Fibroblast of mammary gland (primary cell): ENCODE results near the gene GSK3A.

Source experiments
- DNase-seq: peaks from one replicate; pipeline ENCODE4 v3.0.0-alpha.2; 2010; ENCODE audit warnings: low read depth
- H3K4me3 ChIP-seq: 2 replicates; pipeline ENCODE4 v1.5.1; 2011; ENCODE audit warnings: low read depth, mild to moderate bottlenecking, low read length, moderate library complexity; ENCODE audit not compliant: control insufficient read depth
- TF ChIP-seq, protein P1 (sequence below): conservative IDR thresholded peaks from 2 replicates; pipeline ENCODE4 v1.5.1; 2011; ENCODE audit warnings: low read depth, low read length, inconsistent platforms; ENCODE audit not compliant: control insufficient read depth, insufficient read depth

Gene GSK3A

DNA sequence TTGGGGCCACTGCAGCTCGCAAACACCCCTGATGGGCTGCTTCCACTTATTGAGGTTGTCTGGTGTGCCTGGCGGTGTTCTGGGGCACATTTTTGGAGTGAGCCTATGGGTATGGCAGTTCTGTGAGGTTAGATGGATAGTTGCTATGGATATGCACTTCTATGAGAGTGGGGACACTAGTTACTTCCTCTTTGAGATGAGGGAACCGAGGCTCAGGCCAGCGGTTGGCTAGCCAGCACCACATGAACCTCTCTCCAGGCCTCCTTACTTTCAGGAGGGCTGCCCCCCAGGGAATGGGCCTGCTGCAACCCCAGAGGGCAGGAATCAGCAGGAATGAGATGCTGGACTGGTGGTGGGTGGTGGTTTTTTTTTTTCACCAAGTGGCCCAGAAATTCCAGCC, 46.0 kb upstream of the GSK3A start:
- no peak for DNase-seq
- H3K4me3 ChIP-seq: no peak overlapping the region
- TF ChIP-seq, protein P1, sequence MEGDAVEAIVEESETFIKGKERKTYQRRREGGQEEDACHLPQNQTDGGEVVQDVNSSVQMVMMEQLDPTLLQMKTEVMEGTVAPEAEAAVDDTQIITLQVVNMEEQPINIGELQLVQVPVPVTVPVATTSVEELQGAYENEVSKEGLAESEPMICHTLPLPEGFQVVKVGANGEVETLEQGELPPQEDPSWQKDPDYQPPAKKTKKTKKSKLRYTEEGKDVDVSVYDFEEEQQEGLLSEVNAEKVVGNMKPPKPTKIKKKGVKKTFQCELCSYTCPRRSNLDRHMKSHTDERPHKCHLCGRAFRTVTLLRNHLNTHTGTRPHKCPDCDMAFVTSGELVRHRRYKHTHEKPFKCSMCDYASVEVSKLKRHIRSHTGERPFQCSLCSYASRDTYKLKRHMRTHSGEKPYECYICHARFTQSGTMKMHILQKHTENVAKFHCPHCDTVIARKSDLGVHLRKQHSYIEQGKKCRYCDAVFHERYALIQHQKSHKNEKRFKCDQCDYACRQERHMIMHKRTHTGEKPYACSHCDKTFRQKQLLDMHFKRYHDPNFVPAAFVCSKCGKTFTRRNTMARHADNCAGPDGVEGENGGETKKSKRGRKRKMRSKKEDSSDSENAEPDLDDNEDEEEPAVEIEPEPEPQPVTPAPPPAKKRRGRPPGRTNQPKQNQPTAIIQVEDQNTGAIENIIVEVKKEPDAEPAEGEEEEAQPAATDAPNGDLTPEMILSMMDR: no peak

DNA sequence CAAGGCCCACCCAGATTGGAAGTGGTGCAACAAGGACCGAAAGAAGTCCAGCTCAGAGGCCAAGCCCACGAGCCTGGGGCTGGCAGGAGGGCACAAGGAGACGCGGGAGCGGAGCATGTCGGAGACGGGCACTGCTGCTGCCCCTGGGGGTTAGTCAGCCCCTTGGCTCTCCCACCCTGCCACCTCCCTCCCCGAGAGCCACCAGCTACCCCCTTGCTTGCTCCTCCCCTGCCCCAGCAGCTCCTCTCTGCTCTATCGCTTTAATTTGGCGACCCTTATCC, 45.4 kb upstream of the GSK3A start:
- TF ChIP-seq, protein P1: no peak
- H3K4me3 ChIP-seq: no peak overlapping the region
- no peak for DNase-seq

DNA sequence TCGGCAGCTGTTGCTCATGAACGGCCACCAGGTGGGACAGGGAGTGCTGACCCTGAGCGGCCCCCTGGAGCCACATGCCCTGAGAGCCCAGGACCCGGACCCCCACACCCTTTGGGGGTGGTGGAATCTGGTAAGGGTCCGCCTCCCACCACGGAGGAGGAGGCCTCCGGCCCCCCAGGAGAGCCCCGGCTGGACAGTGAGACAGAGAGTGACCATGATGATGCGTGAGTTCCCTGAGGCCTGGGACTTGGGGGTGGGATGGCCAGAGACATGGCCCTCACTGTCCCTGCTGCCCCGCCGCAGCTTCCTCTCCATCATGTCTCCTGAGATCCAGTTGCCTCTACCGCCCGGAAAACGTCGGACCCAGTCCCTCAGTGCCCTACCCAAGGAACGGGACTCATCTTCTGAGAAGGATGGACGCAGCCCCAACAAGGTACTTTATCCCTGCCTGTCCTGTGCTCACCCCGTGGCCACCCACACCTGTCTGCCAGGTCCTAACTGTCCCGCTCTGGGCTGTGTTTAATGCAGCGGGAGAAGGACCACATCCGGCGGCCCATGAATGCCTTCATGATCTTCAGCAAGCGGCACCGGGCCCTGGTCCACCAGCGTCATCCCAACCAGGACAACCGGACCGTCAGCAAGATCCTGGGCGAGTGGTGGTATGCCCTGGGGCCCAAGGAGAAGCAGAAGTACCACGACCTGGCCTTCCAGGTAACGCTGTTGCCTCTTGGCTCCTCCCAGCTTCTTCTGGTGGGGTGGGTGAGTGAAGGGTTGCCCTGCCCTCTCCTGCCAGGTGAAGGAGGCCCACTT, 44.8 kb upstream of the GSK3A start:
- no peak for DNase-seq
- H3K4me3 ChIP-seq: no peak overlapping the region
- TF ChIP-seq, protein P1: no peak

DNA sequence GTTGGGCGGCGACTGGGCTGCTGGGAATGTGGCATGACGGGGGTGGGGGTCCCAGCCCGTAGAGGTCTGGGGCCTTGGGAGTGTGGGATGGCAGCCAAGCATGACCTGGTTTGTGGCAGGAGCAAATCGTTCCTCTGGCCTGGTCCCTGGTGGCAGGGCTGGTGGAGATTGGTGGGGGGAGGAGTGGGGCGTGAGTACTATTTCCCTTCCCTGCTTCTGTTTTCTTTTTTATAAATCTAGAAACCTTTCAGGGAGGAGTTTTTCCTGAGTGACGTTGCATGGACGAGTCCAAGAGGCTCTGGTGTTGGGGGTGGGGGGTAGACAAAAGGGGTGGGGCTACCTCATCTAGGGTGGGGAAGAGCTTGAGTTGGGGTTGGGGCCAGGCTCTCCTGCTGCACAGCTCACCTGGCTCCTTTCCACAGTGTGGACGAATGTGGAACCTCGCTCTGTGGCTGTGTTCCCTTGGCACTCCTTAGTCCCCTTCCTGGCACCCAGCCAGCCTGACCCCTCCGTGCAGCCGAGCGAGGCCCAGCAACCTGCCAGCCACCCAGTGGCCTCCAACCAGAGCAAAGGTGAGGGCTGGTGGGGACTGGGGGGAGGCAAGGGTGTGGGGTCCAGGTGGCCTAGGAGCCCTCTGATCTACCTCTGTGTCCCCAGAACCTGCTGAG, 44.1 kb upstream of the GSK3A start:
- no peak overlapping the region for H3K4me3 ChIP-seq
- TF ChIP-seq, protein P1: no peak
- DNase-seq: peak; percentile 49

DNA sequence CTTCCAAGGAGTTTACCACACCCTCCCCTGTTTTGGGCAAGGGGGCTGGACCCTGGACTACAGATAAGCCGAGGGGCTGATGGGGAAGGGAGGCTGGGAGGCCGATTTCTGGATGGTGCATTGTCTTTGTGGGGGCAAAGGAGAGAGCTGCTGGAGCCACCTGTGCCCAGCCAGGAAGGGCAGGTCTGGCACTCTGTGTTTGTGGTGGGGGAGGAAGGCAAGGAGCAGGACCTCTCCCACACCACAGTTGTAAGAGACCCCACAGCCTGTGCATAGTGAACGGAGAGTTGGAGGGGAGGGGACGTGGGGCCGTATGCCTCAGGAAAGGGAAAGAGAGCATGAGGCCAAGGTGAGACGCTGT, 43.6 kb upstream of the GSK3A start:
- TF ChIP-seq, protein P1: no peak
- H3K4me3 ChIP-seq: no peak overlapping the region
- DNase-seq: no peak

DNA sequence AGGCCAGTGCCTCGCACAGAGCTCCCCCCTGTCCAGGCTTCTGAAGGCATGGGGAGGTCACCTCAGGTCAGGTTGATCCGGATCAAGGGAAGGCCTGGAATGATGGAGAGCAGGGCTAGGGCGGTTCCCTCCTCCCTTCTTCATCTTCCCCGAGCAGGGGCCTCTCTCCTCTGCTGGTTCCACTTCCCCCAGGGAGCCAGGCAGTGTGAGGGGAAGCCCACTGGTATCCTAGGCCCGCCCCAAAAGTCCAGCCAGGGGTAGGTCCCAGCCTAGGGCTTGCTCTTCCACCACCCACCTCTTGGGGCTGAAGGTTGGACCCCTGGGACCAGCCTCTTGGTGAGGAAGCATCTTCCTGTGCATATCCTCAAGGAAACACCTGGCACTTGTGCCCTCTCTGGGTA, 43.1 kb upstream of the GSK3A start:
- DNase-seq: no peak
- TF ChIP-seq, protein P1: no peak
- peak overlapping the region; percentile 3 for H3K4me3 ChIP-seq
